HG02938 (cell line): ENCODE measurements around the gene TTC31.
A peak's percentile ranks its signal among the peaks of the same experiment; 100 is the strongest.
"Not testable (repeated sequence)": the region's sequence is repeated elsewhere in the genome, so short reads cannot be mapped to it uniquely, and the experiment has no call there.

ENCODE experiments used
- ATAC-seq: cut with Tn5 transposase; IDR thresholded peaks from one replicate; pipeline ENCODE4 v1.9.1; 2021; ENCODE audit warnings: mild to moderate bottlenecking, moderate library complexity; ENCODE audit not compliant: unreplicated experiment

Gene TTC31

GRCh38 chr2:74483675-74484164, 839 bp downstream of the TTC31 start:
- ATAC-seq = not testable (repeated sequence)

- ATAC-seq = no peak
Observed at GRCh38 chr2:74486141-74486540, 3.3 kb downstream of the TTC31 start.

GRCh38 chr2:74488643-74489481, 6.0 kb downstream of the TTC31 start:
- ATAC-seq = no peak

GRCh38 chr2:74489906-74490305, 7.0 kb downstream of the TTC31 start:
- no peak for ATAC-seq

- ATAC-seq = no peak
Observed at GRCh38 chr2:74491648-74492544, 9.0 kb downstream of the TTC31 start.

- ATAC-seq = no peak
Observed at GRCh38 chr2:74493546-74493945, 10.7 kb downstream of the TTC31 start.

GRCh38 chr2:74495440-74495839, 12.6 kb downstream of the TTC31 start:
- no peak for ATAC-seq

- no peak for ATAC-seq
Observed at GRCh38 chr2:74496997-74497776, 14.3 kb downstream of the TTC31 start.

GRCh38 chr2:74497777-74498499, 15.1 kb downstream of the TTC31 start:
- ATAC-seq = no peak

- no peak for ATAC-seq
Observed at GRCh38 chr2:74498500-74499266, 15.8 kb downstream of the TTC31 start.

GRCh38 chr2:74499267-74499939, 16.5 kb downstream of the TTC31 start, which contains the start of gene LBX2:
LBX2 (minus strand) TSS chr2:74499603; CDS start chr2:74499537, 66 bp downstream.
- ATAC-seq = no peak

GRCh38 chr2:74499940-74500577, 17.2 kb downstream of the TTC31 start:
- no peak for ATAC-seq

- ATAC-seq = no peak
Observed at GRCh38 chr2:74500578-74500946, 17.7 kb downstream of the TTC31 start.

GRCh38 chr2:74501335-74502071, 18.6 kb downstream of the TTC31 start:
- ATAC-seq = no peak

GRCh38 chr2:74502147-74502719, 19.4 kb downstream of the TTC31 start:
- no peak for ATAC-seq

GRCh38 chr2:74502720-74503505, 20.0 kb downstream of the TTC31 start:
- ATAC-seq = peak; percentile 31
